Activated CD8-positive, alpha-beta T cell treated with anti-CD3 and anti-CD28 coated beads for 36 hours (primary cell): ENCODE measurements around the gene OAS2. TPM values are rescaled to one million over a fixed set of nuclear protein-coding genes. Genes with fewer than 3 reads are reported as not detected.

Experiments used
- ATAC-seq: fragments of 200-7000 bp; cut with Tn5 transposase; one replicate; pipeline ENCODE4 v1.10.0; 2021; ENCODE audit warnings: mild to moderate bottlenecking, moderate library complexity
- CTCF ChIA-PET: fragments of 350-600 bp; sonication (Branson Sonifier 250); formaldehyde crosslinking; loops from one replicate; lab custom pipeline; 2021; ENCODE audit warnings: antibody characterized with exemption; lab: Charles Lee
- POLR2A ChIA-PET: fragments of 350-600 bp; sonication (Branson Sonifier 250); formaldehyde crosslinking; loops from one replicate; lab custom pipeline; 2021; ENCODE audit warnings: antibody characterized with exemption; lab: Charles Lee
- DNase-seq: peaks from one replicate; pipeline ENCODE4 v3.0.0-alpha.2; 2020
- H3K27ac Mint-ChIP-seq: one replicate; pipeline ENCODE4 v1.8.0; 2021; ENCODE audit warnings: mild to moderate bottlenecking, mixed read lengths
- H3K27me3 Mint-ChIP-seq: one replicate; pipeline ENCODE4 v1.8.0; 2021; ENCODE audit warnings: mixed read lengths
- H3K36me3 Mint-ChIP-seq: one replicate; pipeline ENCODE4 v1.8.0; 2021; ENCODE audit warnings: low read depth, mixed read lengths
- H3K4me1 Mint-ChIP-seq: one replicate; pipeline ENCODE4 v1.8.0; 2021; ENCODE audit warnings: low read depth, mixed read lengths
- H3K4me3 Mint-ChIP-seq: one replicate; pipeline ENCODE4 v1.8.0; 2021; ENCODE audit warnings: mild to moderate bottlenecking, moderate library complexity, mixed read lengths
- H3K9me3 Mint-ChIP-seq: one replicate; pipeline ENCODE4 v1.8.0; 2021; ENCODE audit warnings: mixed read lengths
- intact Hi-C: fragments of 100-400 bp; cut with micrococcal nuclease; formaldehyde crosslinking; loops from one replicate; pipeline ENCODE4 v1.10.0; 2022
- total RNA-seq, 2 experiments: library from RNA; stranded (reverse); gene quantifications; one replicate each; pipeline ENCODE4 v1.2.3, GENCODE V29; 2021
- TF ChIP-seq, protein P1 (sequence below): fragments of 200-600 bp; IDR thresholded peaks from one replicate; pipeline ENCODE4 v1.8.0; 2022; ENCODE audit warnings: antibody characterized with exemption, mild to moderate bottlenecking

The OAS2 gene
- total RNA-seq, 2 experiments from 2014 or later: 95.7 to 104 TPM

DNA sequence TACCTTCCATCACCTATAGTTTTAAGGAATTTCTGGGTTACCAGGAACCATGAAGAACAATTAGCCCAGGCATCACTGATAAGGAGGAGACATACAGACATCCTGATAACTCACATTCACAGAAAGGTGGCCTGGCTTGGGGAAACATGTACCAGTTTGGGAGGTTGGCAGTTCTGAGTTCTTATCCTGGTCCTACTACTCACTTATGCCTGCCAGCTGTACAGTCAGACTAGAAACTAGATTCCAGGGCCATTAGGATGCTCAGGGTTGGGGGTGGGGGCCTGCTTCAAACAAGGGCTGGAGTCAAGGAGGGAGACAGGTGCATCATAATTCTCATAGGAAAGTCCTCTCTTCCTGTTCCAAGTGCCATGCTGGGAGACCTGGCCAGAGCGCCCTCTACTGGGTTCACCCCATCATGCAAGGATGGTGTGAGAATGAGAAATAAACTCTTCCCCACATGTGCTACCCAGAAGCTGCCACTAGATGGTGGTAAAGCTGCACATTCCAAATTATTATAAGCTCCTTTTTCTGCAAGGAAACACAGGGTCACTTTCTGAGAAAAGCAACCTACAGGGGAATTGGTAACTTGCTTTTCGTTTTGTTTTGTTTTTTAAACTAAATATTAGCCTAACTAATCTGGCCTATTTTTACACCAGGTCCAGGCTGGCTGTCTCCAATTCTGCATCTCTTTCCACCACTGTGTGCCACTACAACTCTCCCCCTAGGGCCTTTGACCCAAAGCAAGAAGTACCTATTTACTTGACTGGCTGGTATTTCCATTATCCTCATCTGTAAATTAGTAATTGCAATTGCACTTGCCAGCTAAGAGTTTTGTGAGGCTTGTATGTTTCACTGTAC lies 14.5 kb downstream of the OAS2 start:
- POLR2A ChIA-PET: interaction anchor here (0.6 to 6.9 kb wide), 5 partner anchors 8 to 33 kb away, joined by 3 to 74 read pairs (median 3); partner anchors contain the start of gene OAS2
- DNase-seq (peak; percentile 75), ATAC-seq (peak; percentile 81)
- no peak overlapping the region for H3K4me3 Mint-ChIP-seq
- CTCF ChIA-PET: interaction anchor here (0.6 to 6.8 kb wide), 44 partner anchors 8 to 186 kb away, joined by 3 to 54 read pairs (median 5); partner anchors contain the start of genes OAS1, OAS2 and RASAL1
- peak overlapping the region; percentile 1 for H3K27ac Mint-ChIP-seq
- H3K27me3 Mint-ChIP-seq: no peaks in the 10 kb centered on the region
- peaks cover 17% of the 10 kb centered on the region for H3K4me1 Mint-ChIP-seq
- TF ChIP-seq, protein P1, sequence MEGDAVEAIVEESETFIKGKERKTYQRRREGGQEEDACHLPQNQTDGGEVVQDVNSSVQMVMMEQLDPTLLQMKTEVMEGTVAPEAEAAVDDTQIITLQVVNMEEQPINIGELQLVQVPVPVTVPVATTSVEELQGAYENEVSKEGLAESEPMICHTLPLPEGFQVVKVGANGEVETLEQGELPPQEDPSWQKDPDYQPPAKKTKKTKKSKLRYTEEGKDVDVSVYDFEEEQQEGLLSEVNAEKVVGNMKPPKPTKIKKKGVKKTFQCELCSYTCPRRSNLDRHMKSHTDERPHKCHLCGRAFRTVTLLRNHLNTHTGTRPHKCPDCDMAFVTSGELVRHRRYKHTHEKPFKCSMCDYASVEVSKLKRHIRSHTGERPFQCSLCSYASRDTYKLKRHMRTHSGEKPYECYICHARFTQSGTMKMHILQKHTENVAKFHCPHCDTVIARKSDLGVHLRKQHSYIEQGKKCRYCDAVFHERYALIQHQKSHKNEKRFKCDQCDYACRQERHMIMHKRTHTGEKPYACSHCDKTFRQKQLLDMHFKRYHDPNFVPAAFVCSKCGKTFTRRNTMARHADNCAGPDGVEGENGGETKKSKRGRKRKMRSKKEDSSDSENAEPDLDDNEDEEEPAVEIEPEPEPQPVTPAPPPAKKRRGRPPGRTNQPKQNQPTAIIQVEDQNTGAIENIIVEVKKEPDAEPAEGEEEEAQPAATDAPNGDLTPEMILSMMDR: peak; percentile 95
- H3K36me3 Mint-ChIP-seq: peaks cover 90% of the 10 kb centered on the region
- intact Hi-C loops: no loop called here
- H3K9me3 Mint-ChIP-seq: peaks cover 14% of the 10 kb centered on the region

DNA sequence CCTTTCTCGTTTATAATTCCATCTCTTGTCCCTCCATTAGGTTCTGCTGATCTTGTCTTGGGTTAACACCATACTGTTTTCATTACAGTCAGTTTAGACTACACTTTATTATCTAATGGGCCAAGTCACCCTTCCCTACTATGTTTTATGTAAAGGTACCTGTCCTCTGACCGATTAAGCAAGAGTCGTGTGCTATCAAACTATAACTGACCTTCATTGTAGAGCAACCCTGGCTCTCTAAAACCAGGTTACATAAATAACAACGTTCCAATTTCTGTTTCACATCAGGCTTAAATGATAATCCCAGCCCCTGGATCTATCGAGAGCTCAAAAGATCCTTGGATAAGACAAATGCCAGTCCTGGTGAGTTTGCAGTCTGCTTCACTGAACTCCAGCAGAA lies 16.7 kb downstream of the OAS2 start:
- no peak for DNase-seq
- TF ChIP-seq, protein P1: no peak
- no peak overlapping the region for H3K4me3 Mint-ChIP-seq
- intact Hi-C loops: no loop called here
- ATAC-seq: no peak
- POLR2A ChIA-PET: no interaction called here
- H3K27ac Mint-ChIP-seq: no peak overlapping the region
- H3K36me3 Mint-ChIP-seq: peaks cover 89% of the 10 kb centered on the region
- no peaks in the 10 kb centered on the region for H3K4me1 Mint-ChIP-seq
- H3K9me3 Mint-ChIP-seq: peaks cover 5% of the 10 kb centered on the region
- CTCF ChIA-PET: interaction anchor here (1.2 to 2.9 kb wide), 2 partner anchors 14 to 37 kb away, joined by 3 to 22 read pairs; no protein-coding TSS in a partner anchor
- no peaks in the 10 kb centered on the region for H3K27me3 Mint-ChIP-seq

DNA sequence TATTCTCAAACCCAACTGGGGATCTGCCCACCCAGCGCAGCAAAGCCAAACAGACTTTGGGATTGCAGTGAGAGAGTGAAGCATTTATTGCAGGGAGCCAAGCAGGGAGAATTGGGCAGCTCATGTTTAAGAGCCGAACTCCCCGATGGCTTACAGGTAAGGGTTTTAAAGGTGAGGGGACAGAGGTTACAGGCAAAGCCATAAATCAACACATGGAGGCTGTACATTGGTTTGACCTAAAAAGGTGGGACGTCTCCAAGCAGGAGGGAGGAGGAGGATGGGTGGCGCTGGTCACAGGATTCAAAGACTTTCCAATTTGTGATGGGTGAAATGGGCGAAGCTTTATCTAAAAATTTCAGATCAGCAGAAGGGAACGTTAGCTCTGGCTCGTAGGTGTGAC lies 18.2 kb downstream of the OAS2 start:
- H3K4me3 Mint-ChIP-seq: no peak overlapping the region
- ChIA-PET POLR2A (no interaction called here), CTCF (interaction anchor here (2.1 kb wide), 1 partner anchor 11 kb away, joined by 6 read pairs; no protein-coding TSS in a partner anchor)
- peaks cover 86% of the 10 kb centered on the region for H3K36me3 Mint-ChIP-seq
- TF ChIP-seq, protein P1: no peak
- intact Hi-C loops: no loop called here
- no peak for DNase-seq
- no peak for ATAC-seq
- H3K9me3 Mint-ChIP-seq: peaks cover 5% of the 10 kb centered on the region
- no peaks in the 10 kb centered on the region for H3K27me3 Mint-ChIP-seq
- H3K27ac Mint-ChIP-seq: no peak overlapping the region
- H3K4me1 Mint-ChIP-seq: no peaks in the 10 kb centered on the region

DNA sequence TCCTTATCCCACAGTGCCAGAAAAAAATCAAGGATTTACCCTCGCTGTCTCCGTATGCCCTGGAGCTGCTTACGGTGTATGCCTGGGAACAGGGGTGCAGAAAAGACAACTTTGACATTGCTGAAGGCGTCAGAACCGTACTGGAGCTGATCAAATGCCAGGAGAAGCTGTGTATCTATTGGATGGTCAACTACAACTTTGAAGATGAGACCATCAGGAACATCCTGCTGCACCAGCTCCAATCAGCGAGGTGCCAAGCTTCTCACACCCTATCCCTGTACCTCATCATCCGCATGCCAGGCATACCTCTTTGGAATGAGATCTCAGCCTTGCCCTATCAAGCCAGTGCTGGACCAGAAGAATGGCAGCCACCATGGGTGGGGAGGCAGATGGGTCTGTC lies 19.2 kb downstream of the OAS2 start:
- H3K27ac Mint-ChIP-seq: no peak overlapping the region
- ChIA-PET POLR2A (no interaction called here), CTCF (interaction anchor here (2.1 kb wide), 1 partner anchor 10 kb away, joined by 6 read pairs; no protein-coding TSS in a partner anchor)
- DNase-seq (no peak), ATAC-seq (no peak)
- H3K4me3 Mint-ChIP-seq: no peak overlapping the region
- no peaks in the 10 kb centered on the region for H3K27me3 Mint-ChIP-seq
- H3K4me1 Mint-ChIP-seq: no peaks in the 10 kb centered on the region
- intact Hi-C loops: no loop called here
- H3K9me3 Mint-ChIP-seq: peaks cover 2% of the 10 kb centered on the region
- TF ChIP-seq, protein P1: no peak
- H3K36me3 Mint-ChIP-seq: peaks cover 76% of the 10 kb centered on the region
